ENCODE data around the gene KISS1. TPM values are rescaled to one million over a fixed set of nuclear protein-coding genes. Genes with fewer than 3 reads are reported as not detected.

KISS1 gene
- total and polyA plus RNA-seq, 7 donors = 0.18 TPM; not detected in 6

- intact Hi-C loops (cut with DNase I) = no loop called here
- no peaks in the 10 kb centered on the region for H3K4me1 ChIP-seq
Measured at GRCh38 chr1:204211046-204211445, 14.8 kb upstream of the KISS1 start.

DNA sequence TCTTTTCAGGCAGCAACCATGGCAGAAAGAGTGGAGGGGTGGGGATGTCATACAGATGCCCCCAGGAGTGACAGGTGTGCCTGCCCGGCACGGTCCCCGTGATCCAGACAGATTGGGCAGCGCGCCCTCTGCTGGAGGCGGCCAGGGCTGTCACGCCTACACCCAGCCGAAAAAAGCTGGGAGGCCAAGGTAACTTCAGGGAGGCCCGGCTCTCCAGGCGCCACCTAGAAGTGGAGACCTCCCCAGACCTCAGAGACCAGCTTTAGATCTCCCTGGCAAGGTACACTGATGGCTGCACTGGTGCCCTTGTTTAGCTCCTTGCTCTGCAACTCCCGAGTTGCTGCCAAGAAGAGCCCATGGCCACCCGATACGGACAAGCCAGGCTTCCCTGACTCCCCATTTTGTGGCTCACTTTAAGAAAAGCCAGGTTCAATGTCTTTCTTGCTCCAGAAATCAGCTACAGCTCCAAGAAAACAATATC is 10.9 kb upstream of the KISS1 start:
- peaks cover 0 to 2% (median 0%) of the 10 kb centered on the region in 3 donors for H3K27me3 ChIP-seq (ENCODE audit: insufficient read depth in 3 of 3, low read length in 2 of 3)
- DNase-seq = peak; percentile 74 to 85

More at GRCh38 chr1:204211046-204211445, 14.8 kb upstream of the KISS1 start:
- DNase-seq (no peak), ATAC-seq (no peak)
- 81 to 87% (median 84%) methylated on average over 7 of the region's 7 CpGs for WGBS, 3 donors
- Histone ChIP-seq H3K9me3 (no peaks in the 10 kb centered on the region), H3K36me3 (ENCODE audit: insufficient read depth in 1 of 2, low read depth in 1 of 2) (no peaks in the 10 kb centered on the region), H3K27me3 (ENCODE audit: insufficient read depth in 3 of 3, low read length in 2 of 3) (peaks cover 0 to 19% (median 2%) of the 10 kb centered on the region in 3 donors), H3K27ac (no peak overlapping the region), H3K4me3 (no peak overlapping the region)
- TF ChIP-seq, protein P1, sequence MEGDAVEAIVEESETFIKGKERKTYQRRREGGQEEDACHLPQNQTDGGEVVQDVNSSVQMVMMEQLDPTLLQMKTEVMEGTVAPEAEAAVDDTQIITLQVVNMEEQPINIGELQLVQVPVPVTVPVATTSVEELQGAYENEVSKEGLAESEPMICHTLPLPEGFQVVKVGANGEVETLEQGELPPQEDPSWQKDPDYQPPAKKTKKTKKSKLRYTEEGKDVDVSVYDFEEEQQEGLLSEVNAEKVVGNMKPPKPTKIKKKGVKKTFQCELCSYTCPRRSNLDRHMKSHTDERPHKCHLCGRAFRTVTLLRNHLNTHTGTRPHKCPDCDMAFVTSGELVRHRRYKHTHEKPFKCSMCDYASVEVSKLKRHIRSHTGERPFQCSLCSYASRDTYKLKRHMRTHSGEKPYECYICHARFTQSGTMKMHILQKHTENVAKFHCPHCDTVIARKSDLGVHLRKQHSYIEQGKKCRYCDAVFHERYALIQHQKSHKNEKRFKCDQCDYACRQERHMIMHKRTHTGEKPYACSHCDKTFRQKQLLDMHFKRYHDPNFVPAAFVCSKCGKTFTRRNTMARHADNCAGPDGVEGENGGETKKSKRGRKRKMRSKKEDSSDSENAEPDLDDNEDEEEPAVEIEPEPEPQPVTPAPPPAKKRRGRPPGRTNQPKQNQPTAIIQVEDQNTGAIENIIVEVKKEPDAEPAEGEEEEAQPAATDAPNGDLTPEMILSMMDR (IDR thresholded peaks at IDR 0.05) = no peak

DNA sequence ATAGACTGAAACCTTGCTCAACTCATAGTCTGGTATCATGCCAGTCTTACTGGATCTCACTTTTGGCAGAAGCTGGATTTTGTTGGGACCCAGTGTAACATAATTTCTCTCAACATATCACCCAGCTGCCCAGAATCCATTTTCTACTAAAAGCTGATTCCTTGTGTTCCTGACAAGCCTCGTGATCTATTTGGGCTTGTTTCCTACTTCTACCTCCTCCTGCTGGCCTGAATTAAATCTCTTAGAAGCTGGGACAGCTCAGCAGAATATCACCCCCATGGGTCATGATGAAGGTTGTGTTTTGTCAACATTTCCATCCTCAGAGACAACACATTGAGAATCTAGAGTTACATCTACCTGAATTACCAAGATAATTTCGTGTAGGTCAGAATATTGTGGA is 9.8 kb upstream of the KISS1 start:
- H3K27ac ChIP-seq = no peak overlapping the region
- H3K27me3 ChIP-seq (ENCODE audit: insufficient read depth in 3 of 3, low read length in 2 of 3) = peaks cover 0 to 2% (median 0%) of the 10 kb centered on the region in 3 donors
- no peak overlapping the region for H3K4me3 ChIP-seq
- H3K4me1 ChIP-seq = no peaks in the 10 kb centered on the region
- no peak for DNase-seq
- TF ChIP-seq, protein P1 (IDR thresholded peaks at IDR 0.05) = no peak
- H3K36me3 ChIP-seq (ENCODE audit: insufficient read depth in 1 of 2, low read depth in 1 of 2) = no peaks in the 10 kb centered on the region
- no peak for ATAC-seq
- intact Hi-C loops (cut with DNase I) = loop anchor here (2.0 kb wide), 2 partner anchors 43 to 345 kb away; partner anchors contain the start of gene SNRPE (in 1 of the 2)
- 51 to 70% (median 62%) methylated on average over 2 of the region's 2 CpGs for WGBS, 3 donors
- H3K9me3 ChIP-seq = no peaks in the 10 kb centered on the region

More for the DNA sequence above, 10.9 kb upstream of the KISS1 start:
- Histone ChIP-seq H3K4me3 (no peak overlapping the region), H3K36me3 (ENCODE audit: insufficient read depth in 1 of 2, low read depth in 1 of 2) (no peaks in the 10 kb centered on the region), H3K4me1 (no peaks in the 10 kb centered on the region), H3K9me3 (no peaks in the 10 kb centered on the region), H3K27ac (no peak overlapping the region)
- intact Hi-C loops (cut with DNase I) = loop anchor here (1.0 to 2.0 kb wide), 3 partner anchors 44 to 346 kb away; partner anchors contain the start of gene SNRPE (in 1 of the 2)
- WGBS, 3 donors = 11 to 17% (median 14%) methylated on average over 13 of the region's 13 CpGs
- peak; percentile 96 to 98 (median 96) for ATAC-seq
- TF ChIP-seq, protein P1 (IDR thresholded peaks at IDR 0.05) = peak; percentile 85

GRCh38 chr1:204205486-204205885 is 9.2 kb upstream of the KISS1 start:
- intact Hi-C loops (cut with DNase I) = no loop called here

More at GRCh38 chr1:204205486-204205885, 9.2 kb upstream of the KISS1 start:
- Histone ChIP-seq H3K4me1 (peaks cover under 1% of the 10 kb centered on the region), H3K27ac (no peak overlapping the region), H3K4me3 (no peak overlapping the region), H3K27me3 (ENCODE audit: insufficient read depth in 3 of 3, low read length in 2 of 3) (peaks cover 0 to 2% (median 0%) of the 10 kb centered on the region in 3 donors), H3K36me3 (ENCODE audit: insufficient read depth in 1 of 2, low read depth in 1 of 2) (no peaks in the 10 kb centered on the region), H3K9me3 (no peaks in the 10 kb centered on the region)
- TF ChIP-seq, protein P1 (IDR thresholded peaks at IDR 0.05) = no peak
- no peak for ATAC-seq
- no peak for DNase-seq
